ENCODE results near the gene NDUFA8.
"Not testable (repeated sequence)": the region's sequence is repeated elsewhere in the genome, so short reads cannot be mapped to it uniquely, and the experiment has no call there.

Gene NDUFA8

DNA sequence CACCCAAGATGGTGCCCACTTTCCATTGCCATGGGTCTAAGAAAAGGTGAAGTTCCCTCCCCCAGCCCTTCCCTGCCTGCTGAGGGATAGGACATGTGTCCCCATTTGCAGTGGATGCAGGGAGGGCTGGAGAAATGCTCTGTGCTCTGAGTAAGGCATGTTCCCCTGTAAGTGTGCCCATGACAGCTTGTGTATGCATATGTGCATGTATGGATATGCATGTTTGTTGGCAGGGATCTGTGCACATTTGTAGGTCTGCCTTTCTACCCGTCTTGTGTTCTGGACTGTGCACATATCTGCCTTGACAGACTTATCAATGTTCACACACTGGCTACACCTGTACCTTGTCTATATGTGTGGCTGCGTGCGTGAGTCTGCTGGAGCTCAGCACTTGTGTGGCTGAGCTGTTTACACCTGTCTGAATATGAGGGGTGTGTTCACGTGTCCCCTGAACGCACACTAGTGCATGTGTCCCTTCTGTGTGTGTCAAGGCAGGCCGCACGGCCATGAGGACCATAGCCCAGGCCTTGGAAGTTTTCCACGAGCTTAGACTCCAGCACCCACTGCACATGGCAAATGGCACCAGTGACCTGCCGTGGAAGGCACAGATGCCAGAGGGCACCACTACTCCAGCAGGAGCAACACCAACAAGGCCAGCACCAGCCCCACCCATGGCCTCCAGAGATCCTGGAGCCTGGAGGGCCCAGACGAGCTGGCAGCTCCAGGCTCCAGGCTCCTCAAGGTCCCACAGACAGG lies 39.1 kb downstream of the NDUFA8 start:
- no peak for DNase-seq

DNA sequence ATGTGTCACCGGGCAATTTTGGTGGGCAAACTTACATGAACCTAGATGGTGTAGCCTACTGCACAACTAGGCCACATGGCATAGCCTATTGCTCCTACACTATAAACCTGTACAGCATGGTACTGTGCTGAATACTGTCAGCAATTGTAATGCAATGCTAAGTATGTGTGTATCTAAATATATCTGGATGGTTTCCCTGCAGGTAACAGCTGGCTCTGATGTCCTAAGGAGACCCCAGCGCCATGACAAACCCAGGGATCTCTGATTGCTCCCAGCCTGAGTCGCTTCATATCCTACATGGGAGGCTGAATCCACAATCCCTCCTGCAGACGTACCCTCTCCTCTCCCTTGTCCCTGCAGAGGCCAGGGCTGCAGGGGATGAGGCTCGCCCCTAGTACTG lies 39.9 kb downstream of the NDUFA8 start:
- no peak for DNase-seq

DNA sequence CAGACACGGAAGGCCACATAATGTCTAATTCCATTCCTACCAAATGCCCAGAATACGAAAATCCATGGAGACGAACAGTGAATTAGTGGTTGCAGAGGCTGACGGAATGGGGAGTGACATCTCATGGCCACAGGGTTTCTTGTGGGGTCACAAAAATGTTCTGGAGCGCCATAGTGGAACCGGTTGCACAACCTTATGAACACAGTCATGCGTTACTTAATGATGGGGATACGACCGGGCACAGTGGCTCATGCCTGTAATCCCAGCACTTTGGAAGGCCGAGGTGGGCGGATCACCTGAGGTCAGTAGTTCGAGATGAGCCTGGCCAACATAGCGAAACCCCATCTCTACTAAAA lies 40.4 kb downstream of the NDUFA8 start:
- DNase-seq, result no peak

DNA sequence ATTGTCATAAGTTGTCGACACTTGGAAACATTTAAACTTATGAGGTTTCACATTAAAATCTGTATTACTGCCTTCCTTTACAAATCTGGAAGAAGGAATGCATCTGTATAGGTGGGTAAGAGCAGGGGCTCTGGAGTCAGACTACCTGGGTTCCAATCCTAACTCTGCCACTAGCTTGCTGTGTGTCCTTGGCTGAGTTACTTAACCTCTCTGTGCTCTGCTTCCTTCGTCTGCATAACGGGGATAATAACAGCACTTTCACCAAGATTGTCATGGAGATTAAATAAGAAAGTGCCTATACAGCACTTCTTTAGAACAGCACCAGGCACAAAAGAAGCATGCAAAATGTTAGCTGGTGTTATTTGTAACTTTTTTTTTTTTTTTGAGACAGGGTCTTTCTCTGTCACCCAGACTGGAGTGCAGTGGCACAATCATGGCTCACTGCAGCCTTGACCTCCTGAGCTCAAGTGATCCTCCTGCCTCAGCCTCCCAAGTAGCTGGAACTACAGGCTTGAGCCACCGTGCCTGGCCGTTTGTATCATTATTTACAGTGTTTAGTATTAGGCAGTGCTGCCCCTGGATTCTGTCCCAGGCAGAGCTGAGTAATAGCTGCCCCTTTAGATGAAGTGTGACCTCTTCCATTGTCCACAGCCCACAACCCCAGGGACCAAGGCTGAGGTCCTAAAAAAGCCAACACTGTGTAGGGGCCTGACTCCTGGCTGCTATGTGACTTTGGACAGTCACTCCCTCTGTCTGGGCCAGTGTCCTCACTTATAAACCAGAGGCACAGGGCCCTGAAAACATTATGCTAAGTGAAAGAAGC lies 41.0 kb downstream of the NDUFA8 start:
- DNase-seq, result no peak

DNA sequence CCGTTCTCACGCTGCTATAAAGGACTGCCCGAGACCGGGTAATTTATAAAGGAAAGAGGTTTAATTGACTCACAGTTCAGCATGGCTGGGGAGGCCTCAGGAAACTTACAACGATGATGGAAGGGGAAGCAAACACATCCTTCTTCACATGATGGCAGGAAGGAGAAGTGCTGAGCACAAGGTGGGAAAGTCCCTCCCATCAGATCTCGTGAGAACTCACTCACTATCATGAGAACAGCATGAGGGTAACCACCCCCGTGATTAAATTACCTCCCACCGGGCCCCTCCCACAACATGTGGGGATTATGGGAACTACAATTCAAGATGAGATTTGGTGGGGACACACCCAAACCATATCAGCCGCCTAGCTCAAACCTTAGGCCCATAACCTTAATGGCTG lies 42.3 kb downstream of the NDUFA8 start:
- DNase-seq, result not testable (repeated sequence)

DNA sequence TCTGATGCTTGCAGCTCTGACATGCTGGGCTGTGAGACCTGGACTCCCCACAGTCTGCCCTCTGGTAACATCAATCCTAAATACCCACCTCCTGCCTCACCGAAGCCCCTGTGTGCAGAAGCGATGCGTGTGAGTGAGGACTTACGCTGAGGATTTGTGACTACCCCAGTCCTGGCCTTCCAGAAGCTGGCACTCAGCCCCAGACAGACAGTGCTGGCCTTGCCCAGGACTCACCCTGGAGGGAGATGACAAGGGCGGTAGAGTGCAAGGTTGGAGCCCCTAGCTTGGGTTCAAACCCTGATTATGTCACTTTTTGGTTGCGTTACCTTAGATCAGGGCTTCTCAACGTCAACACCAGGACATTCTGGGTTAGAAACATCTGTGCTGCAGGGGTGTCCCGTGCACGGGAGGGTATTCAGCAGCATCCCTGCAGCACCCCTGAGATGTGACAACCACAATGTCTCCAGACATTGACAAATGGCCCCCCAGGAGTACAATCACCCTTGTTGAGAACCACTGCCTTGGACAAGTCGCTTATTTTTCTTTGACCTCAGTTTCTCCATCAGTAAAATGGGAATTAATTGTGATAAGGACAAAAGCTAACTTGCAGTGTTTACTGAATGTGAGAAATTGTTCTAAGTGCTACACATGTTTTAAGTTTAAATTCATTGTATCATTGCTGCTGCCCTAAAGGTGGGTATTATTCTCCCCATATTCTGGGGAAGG lies 43.0 kb downstream of the NDUFA8 start:
- DNase-seq, result no peak

DNA sequence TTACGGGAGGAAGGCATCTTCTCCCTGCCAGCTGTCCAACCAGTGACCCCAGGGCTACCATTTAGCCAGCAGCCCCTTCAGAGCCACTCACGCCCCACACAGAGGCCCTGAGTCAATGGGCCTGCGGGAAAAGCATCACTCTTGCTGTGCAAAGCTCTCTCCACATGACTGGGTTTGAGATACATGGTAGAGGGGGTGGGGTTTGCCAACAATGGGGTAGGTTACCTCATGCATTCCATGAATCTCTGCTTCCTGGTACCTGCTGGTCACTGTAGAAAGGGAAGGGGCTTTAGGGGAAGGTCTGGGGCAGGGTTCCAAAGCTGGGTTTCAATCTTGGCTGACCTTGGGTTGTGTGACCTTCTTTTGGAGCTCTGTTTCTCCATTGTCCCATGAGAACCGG lies 43.5 kb downstream of the NDUFA8 start:
- DNase-seq, result no peak

DNA sequence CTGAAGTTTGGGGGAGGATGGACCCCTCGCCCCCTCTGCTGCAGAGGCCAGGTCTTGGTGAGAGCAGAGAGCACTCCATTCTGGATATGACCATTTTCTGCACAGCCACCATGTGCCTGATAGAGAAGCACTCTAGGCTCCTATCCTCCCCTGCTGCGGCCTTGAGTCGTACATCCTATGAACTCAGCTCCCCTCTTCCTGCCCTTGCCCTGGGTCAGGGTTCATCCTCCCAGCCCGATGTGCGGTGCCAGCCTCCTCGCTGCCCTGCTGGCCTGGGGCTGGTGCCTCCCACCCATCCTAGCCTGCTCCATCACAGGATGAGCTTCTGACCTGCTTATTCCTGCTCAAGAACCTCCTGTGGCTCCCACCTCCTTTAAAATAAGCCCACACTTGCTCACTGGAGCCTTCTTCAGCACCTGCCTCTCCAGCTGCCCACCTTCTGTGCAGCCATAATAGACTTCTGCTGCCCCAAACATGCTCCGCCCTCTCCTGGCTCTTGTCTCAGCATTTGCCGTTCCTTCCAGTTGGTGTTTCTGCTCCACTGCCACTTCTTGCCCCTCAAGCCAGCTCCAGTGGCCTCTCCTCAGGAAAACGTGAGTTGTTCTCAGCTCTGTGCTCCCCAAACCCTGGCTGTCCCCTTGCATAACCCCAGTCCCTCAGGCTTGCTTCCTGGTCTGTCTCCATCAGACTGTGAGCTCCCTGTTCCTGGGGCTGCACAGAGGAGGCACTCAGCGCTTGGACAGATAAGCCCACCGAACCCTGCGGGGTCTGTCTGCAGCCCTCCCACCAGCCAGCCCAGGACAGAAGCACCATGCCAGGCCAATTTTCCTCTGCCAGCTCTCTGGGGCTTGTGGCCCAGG lies 44.2 kb downstream of the NDUFA8 start:
- no peak for DNase-seq

DNA sequence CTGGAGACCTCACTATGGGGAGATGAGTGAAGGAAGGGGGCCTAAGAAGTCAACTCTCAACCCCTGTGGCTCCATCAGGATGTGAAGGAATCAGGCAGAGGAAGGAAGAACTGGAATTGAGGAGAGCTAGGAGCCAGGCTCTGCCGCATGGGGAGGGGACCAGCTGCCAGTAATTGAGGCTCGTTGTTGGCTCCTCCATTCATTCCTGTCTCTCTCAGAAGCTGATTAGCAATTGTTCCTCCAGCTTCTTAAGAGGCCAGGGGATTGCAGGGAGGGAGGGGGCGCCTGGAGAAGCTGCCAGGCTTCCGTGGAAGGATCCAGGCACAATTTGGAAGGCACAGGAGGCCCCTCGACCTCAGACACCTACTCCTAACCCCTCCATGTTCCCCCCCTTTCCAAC lies 46.0 kb downstream of the NDUFA8 start:
- DNase-seq, result no peak

DNA sequence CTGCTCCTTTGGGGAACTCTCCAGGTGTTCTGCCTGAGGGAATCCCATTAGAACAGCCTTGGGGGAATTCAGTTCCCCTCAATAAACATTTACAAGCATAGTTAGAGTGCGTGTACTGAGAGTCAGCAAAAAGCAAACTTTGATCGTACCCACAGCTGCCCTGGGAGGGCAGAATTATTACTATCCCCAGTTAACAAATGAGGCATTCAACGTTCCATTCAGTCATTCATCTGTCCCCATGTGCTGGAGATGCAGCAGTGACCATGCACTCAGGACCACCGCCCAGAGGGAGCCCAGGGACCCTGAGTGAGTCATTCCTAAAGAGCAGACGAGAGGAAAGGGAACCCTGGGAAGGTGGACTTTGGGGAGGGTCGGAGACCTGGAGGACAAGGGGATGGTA lies 47.3 kb downstream of the NDUFA8 start:
- DNase-seq, result no peak

DNA sequence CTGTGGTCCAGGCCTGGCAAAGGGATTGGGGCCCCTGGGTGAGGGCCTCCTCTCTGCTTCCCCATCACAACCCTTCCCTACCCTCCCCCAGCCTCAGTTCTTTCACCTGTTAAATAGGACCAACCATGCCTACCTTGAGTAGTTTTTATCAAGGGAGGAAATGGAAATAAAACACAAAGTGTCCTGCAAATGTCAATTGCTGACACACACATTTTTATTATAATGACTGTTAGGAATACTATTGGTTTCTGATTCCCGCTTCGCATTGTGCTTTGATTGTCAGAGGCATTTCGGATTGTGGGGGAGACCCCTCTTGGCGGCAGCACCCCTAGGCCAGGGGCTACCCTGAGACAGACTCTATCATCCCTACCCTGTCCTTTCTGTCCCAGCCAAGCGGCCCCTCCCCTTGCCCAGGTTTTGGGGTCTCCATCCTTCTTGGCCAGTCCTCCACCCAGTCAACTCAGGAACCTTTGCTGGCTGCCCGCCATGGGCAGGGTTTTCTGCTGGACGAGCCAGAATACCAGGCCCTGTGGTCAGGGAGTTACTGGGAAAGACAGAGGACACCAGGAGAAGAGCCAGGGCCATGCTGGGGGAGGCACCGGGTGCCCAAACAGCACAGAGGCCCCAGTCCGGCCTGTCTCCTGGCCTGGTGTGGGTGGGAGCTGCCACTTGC lies 48.0 kb downstream of the NDUFA8 start:
- no peak for DNase-seq

DNA sequence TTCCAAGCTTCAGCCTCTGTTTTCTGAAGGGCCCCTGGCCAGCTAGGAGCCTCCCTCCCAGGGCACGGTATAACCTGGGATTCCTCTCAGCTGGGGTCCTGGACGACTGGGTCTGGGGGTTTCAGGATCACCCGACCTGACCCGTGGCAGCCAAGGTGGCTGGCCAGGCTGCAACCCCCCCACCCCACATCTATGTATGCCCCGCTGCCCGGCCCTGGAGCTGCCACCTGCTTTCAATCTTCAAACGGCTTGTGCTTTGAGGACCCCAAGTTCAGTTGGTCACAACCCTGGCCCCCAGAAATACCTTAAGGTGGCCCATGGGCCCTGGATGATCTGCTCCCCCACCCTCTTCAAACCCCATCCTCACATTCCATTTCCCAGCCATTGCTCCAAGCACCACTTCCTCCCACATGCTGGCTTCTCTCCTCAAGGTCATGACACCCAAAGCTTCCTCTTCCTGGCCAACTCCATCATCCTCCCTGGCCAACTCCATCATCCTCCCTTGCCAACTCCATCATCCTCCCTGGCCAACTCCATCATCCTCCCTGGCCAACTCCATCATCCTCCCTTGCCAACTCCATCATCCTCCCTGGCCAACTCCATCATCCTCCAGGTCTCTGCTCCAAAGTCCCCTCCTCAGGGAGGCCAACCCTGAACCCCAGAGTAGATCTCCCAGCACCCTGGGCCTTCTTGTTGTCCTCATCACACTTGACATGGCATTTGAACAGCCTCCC lies 49.3 kb downstream of the NDUFA8 start:
- DNase-seq, result no peak

DNA sequence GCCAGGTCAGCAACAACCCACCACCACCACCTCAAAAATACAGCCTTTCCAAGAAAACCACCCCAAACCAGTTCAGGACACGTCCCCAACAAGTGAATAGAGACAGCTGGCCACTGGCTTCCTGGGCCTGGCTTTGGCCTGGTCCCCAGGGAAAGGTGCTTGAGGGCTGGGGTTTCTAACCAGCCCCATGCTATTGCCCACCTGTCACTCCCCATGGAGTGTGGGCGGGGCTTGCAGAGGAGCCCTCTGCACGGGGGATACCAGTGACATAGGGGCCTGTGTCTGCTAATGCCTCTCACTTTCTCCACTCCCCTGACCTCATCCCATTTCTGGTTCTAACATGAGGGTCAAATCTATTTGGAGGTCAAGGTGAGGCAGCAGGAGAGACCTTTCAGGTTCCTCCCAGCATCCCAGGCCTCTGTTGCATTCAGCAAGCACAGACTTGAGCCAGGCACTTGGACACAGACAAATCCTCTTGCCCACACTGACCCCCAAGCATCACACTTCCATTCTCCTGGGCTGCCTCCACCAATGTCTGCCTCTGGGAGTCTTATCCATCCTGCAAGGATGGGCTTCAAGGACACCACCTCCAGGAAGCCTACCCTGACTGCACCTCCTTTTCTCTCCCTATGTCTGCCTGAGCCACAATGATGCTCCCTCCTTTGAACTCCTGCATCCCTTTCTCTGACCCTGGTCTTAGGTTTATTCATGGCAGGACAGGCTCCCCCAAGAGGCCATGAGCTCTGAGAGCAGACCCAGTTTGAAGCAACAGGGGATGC lies 50.4 kb downstream of the NDUFA8 start:
- DNase-seq, result no peak

DNA sequence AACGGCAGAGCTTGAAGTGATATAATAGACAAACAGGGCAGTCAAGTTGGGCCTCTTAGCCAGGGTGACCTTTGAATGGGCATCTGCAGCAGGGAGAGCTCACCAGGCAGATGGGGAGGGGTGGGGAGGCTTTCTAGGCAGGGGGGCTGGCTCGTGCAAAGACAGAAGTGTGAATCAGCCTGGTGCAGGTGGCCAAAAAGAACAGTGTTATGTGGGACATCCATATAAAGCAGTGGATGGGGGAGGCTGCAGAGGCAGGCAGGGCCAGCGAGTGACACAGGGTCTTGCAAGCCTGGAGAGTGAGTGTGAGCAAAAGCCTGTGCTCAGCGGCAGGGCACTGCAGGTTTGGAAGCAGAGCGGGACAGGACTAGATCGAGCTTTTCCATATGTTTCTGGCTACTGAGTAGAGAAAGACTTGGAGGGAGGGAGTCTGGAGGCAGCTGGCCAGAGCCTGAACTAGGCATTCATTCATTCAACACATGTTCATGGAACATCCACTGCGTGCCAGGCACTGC lies 52.2 kb downstream of the NDUFA8 start:
- no peak for DNase-seq

DNA sequence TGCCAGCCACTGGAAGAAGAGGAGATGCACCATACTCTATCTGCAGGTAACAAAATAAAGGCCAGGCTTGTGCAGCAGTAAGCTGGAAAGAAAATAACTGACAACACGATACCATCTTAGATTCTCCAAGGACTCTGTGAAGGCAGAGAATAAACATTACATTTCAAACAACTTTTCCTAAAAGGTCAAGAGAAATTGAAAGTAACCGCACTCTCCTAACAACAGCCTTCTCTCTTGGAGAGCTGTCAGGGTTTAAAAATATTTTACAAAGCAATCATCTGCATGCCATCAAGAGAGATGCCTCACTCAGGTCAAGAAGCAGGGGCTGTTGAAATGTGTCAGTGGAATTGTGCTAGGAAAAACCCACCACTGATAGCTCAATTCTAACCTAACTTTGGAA lies 53.0 kb downstream of the NDUFA8 start:
- DNase-seq, result no peak

DNA sequence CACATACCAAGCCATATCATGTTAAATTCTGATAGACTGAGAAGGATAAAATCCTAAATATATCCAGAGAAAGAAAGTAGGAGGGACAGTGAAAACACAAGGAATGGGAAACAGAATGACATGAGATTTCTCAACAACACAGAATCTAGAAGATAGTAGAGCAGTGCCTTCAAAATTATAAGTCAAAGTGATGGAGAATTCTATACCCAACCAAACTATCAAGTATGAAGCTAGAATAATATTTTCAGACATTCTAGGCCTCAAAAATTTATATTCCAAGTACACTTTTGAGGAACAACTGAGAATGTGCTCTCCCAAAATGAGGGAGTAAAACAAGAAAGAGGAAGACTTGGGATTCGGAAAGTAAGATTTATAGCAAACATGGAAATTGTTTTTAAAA lies 55.6 kb downstream of the NDUFA8 start:
- DNase-seq, result no peak

DNA sequence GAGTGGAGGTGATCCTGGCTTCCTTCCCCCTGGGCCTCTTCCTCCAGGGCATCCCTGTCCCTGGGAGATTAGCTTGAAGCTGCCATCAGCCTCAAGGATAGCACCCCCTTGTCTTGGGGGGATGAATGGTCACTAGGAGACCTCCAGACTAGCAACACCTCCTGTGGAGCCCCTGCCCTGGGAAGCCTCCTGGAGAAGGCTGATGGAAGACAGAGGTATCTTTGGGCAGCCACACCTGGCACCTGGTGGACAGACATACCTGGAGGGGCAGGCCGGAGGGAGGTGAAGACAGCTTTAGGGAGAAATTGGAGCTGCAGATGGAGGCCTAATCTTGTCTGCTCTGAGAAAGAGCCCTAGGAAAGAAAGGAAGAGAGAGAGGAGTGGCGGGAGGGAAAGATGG lies 57.4 kb downstream of the NDUFA8 start:
- no peak for DNase-seq

DNA sequence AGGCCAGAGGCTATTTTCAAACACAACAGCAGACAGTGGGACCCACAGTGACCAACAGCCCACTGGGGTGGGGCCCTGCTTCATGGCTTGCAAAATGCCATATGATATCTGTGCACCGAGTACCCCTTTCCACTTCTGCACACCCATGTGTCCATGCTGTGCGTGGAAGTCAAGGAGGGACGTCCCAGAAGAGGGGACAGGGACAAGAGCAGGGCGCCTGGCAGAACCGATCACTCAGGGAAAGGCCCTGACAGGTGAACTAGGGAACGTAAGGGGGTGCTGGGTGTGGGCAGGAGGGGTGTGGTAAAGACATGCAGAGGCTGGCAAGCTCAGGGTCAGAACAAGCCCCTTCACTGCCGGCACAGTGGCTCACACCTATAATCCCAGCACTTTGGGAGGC lies 58.8 kb downstream of the NDUFA8 start:
- no peak for DNase-seq

DNA sequence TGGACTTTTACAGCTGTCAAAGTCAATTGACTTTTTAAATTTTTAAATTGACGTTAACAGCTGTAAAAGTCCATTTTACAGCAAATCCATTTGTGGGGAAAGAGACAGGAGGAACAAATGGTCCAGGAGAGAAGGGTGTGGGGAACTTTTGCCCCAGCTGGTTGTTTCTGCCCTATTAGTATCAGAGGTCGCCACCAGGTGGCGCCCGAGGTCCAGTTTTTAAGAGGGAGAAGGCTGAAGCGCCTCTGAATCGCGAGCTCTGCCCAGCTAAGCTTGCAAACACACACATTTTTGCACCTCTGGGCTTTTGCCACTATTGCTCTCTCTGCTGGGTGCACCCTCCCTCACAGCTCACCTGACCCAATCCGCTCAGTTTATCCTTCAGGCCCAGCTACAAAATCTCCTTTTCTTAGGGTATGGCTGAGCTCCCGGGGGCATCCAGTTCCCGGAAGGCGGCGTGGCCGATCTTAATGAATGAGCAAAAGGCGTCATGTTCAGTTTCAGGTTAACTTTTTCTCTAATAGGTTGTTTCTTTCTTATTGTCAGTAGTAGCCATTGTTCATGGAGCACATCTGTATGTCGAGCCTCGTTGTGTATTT lies 60.2 kb downstream of the NDUFA8 start:
- peak; percentile 78 for DNase-seq

DNA sequence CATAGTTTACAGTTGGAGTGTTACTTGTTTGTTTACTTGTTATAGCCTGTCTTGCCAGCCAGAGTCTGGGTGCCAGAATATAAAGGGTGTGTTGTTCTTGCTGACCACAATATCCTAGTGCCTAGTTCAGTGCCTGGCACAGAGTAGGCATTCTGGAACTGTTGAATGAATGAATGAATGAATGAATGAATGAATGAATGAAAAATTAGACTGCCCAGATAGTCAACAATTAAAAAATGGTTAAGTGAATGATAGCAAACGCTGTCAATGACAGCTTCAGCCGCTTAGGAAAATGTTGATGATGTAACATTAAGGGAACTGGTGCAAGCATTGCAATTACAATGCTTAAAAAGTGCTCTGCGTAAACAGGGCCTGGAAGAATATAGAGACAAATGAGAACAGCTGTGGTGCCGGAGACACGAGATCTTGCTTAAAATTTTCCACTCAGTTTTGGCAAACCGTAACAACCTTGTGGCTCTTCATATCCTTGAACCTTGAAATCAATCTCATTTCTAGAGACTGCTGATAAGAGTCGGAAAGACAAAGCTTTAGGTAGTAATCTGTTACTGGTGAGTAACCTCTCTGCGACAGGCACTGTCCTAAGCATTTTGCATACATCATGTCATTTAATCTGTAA lies 61.8 kb downstream of the NDUFA8 start:
- DNase-seq, result no peak

Data from stimulated activated CD4-positive, alpha-beta T cell treated with anti-CD3 and anti-CD28 coated beads, Interleukin-2, amount 100 ng/mL, for 48 hours (primary cell).